Right kidney (tissue), 1 donor: Measurements from ENCODE around the gene CTNNAL1.
A peak's percentile ranks its signal among the peaks of the same experiment; 100 is the strongest.
"Not testable (repeated sequence)": the region's sequence is repeated elsewhere in the genome, so short reads cannot be mapped to it uniquely, and the experiment has no call there.

Source experiments
- DNase-seq: peaks from one replicate; pipeline ENCODE4 v3.0.0-alpha.2; 2016

Gene CTNNAL1

DNA sequence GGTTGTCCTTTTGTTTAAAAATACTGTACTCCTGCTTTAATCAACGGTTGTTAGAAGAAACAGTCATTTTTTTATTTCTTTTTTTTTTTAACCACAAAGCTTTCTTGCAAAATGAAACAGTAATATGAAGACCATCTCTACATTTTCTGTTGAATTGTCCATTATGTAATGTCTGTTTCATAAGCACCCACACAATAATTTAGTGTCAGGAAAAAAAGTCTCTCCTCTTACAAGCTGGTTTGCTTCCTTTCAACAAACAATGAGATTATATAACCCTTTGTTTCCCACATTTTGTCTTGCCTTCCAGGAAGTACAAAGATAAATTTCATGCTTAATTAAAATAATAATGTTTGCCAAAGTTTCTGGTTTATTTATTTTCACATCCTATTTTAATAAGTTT lies 16.7 kb downstream of the CTNNAL1 start:
- DNase-seq = no peak

DNA sequence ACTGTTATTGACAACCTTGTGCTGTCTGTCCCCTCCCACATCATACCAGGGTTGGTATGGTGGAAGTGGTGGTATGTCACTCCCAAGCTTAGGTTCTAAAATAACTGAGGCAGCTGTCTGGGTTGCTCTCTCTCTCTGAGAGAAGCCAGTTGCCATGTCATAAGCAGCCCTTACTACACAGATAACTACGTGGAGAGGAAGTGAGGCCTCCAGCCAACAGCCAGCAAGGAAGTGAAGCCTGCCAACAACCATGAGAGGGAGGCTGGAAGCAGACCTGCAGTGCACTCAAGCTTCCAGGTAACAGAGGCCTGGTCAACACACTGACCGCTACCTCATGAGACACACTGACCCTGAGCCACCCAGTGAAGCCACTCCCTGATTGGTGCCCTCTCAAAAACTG lies 18.6 kb downstream of the CTNNAL1 start:
- DNase-seq = no peak

DNA sequence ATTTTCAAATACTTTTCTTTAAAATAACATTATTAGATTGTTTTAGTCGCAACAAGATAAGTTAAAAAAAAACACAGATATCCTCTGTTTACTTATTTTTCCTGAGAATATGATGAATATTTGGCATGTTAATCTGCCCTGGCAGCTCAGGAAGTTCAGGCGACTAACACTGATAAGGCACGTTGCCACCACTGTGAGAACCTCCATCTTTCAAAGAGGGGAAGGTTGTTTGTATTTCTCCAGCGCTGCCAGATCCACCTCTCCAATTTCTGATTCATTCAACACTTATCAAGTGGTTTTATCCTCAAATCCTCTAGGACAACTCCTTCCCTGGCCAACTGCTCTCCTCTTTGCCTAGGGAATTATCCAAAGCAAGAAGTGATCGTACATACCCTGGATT lies 21.8 kb downstream of the CTNNAL1 start:
- DNase-seq = no peak

DNA sequence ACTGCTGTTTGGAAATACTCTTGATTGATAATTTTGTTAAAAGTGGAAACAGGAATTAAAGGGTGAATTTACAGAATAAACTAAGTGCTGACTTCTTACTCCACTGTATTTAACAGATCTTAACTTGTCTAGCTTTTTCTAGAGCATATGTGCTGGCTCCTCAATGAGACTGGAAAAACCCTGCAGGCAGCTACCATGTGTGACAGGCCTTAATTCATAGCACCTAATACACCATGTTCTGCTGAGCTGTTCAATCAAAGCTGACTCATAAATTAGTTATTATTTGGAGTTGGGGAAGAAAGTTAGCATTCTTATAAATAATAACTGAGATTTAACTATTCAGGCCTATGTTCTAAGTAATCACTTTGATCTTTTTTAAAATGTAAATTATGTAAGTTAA lies 29.4 kb downstream of the CTNNAL1 start:
- no peak for DNase-seq

DNA sequence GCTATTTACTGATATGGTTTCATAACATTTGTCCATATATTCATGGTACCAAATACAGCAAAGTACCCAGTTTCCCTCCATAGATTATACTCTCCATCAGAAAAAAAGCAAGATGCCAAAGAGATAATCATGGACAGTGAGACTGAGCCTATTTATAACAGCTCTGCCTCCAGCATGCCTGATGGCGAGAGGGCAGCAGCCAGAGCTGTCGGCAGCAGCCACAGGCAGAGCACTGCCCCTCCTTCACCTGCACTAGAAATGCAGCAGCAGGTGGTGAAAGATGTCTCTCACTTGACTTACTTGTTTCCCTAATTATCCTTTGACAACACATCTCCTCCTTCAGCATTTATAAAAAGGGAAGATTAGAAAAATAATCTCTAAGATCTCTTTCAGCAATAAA lies 32.4 kb downstream of the CTNNAL1 start:
- no peak for DNase-seq

DNA sequence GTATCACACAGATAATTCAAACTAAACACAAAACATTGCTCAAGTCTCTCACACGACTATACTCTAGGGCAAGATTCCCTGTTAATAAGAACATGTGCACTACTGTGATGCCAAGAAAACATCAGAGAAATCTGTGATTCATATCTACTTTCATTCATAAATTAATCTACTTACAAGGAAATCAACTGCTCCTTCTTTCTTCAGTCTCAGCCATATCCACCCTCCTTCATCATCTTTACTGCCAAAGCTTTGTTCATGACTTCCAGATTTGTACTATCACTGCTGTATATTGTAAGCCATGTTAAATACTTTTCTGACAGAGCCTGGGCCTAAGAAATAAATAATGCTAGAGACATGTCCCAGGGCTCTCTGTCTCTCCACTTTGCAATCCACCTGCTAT lies 35.1 kb downstream of the CTNNAL1 start:
- DNase-seq = no peak

DNA sequence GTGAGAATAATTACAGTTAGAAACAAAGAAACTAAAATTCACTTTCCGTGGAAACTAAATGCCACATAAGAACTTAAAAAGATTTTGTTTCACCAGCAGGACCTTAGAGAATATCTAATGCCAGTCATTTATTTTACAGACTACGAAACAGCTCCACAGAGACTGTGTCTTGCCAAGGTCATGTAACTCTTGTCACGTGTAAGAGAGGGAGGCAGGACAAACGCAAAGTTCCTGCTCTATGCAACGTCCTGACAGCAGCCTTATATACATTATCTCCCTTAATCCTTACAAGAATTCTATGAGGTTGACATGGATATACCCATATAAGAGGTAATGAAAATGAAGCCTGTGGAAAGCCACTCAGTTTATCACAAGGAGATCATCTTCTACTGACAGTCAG lies 39.4 kb downstream of the CTNNAL1 start:
- no peak for DNase-seq

DNA sequence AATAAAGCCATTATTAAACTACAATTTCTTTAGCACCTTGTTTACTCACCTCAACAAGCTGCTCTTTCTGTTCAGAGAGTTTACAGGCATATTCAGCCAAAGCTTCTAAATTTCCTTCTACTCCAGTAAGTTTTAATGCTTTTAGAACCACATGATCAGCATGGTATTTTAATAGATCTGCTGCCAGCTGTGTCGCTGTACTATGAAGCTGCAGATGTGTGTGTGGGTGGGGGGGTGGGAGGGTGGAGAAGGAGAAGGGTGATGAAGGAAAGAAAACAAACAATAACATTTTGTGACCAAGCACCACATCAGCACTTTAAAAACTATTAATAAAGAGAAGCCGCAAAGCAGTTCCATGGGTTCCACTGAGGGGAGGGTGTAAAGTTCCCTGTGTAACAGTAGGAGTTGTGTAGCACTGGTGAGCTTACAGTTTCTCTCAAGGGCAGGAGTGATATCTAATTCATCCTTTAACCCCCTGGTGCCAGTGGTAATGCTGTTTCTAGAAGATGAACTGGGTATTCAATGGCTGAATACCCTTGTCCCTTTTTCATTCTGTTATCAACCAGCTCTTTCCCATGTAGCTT lies 40.6 kb downstream of the CTNNAL1 start:
- no peak for DNase-seq

DNA sequence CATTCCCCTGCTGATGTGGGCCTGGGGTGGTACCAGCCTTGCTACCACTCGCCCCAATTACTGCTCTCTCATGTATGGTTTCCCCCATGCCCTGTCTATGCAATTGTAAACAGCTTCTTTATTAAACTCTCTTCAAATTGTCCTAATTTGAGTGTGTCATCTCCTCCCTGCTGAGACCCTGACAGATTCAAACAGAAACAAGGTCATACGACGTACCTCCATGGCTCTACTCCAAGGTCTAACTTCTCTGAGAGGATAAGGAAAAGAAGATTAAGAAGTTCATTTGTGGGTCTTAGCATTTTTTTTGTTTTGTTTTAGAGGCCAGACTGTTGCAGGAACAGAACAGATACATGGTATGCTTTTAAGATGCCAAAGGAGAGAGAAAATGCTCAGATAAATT lies 41.1 kb downstream of the CTNNAL1 start:
- DNase-seq = no peak

DNA sequence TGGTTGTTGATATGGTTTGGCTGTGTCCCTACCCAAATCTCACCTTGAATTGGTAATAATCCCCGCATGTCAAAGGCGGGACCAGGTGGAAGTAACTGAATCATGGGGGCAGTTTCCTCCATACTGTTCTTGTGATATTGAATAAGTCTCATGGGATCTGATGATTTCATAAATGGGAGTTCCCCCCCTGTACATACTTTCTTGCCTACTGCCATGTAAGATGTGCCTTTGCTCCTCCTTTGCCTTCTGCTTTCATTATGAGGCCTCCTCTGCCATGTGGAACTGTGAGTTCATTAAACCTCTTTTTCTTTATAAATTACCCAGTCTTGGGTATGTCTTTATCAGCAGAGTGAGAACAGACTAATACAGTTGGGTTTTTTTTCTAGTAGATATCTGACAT lies 41.9 kb downstream of the CTNNAL1 start:
- not testable (repeated sequence) for DNase-seq

DNA sequence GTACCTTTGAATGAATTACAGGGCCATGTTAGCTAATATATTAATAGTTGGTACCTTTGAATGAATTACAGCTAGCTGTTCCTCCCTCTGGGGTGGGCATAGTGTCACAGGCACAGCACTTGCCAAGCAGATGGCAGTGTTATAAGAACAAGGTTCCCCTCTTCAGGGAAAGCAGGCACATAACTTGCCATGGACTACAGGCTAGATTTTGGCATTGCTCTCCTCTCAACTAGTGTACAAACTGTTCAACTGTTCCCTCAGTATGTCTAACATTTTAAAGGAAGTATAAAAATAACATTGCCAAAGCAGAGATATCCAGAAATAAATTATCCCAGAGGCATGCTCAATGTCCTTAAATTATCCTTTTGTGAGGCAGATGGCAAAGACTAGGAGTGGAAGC lies 45.4 kb downstream of the CTNNAL1 start:
- no peak for DNase-seq

DNA sequence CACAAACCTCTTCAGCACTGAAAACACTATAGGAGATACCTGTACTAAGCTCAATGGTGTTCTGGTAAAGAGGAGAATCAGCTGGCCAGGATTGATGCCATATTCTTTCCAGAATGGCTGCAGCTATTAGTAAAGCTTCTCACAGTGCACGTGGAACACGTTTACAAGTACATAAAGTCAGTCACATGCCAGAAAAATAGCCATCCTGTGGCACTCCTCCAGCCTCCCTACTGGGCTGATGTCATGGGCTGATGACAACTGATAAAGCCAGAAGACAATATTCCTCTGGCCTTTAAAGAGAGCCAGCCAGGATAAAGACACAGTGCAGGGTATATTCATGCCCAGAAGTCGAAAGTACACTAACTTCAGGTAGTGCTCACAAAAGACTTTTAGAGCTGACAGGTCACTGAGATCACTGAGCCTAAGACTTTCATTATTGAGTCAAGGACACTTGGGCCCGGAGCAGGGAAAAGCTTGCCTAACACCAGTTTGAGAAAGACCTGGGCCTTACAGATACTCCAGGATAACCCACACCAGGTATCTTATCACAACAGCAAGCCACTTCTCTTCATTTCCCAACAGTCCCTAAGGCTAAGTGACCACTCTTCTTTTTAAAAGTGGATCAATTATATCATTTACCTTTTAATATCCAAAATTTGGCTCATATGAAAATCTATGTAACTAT lies 49.7 kb downstream of the CTNNAL1 start:
- no peak for DNase-seq

DNA sequence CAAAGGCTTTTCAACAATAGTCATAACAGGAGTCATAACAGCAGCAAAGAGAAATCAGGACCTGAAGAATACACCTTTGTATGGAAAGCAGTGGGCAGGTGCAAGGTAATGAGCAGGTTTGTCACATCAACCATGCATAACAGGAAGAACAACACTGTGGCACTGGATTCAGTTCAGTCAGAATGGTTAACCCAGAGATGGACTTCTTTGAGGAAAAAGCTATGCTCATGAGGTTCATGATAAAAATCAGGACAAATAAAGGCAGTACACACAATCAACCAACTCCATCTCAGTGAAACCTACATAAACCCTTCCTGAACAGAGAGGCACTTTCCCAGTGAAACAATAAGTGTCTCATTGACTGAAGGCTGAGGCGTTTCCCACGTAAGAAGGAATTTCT lies 52.1 kb downstream of the CTNNAL1 start:
- DNase-seq = no peak

DNA sequence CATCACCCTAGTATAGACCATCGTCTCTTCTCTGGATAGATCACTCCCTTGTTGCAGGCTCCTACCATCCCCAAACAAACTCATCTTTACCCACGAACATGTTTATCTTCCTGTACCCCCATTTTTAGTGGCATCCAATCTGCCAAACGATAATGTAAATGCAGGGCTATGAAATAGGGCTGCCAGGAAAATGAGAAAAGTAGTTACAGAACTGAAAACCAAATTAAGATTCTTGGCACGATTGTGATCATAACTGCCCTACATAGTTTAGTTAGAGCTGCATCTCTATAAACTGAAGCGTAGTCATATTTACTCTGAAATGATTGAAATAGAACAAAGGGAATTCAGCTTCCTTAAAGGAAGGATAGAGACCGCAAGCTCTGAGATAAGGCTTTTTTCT lies 53.0 kb downstream of the CTNNAL1 start:
- DNase-seq = no peak

DNA sequence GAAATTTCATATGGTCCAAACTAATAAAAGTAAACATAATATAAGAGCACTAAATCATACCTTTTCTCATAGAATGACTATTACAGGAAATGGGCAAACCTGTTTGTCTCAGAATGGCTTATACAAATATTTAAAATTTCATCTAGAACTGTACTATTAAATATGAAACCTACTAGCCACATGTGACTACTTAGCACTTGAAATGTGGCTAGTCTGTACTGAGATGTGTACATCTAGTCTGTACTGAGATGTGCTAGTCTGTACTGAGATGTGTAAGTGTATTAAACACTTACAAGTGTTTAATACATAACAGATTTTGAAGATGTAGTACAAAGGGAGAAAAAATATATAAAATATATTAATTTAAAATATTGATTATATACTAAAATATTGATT lies 56.7 kb downstream of the CTNNAL1 start:
- no peak for DNase-seq

DNA sequence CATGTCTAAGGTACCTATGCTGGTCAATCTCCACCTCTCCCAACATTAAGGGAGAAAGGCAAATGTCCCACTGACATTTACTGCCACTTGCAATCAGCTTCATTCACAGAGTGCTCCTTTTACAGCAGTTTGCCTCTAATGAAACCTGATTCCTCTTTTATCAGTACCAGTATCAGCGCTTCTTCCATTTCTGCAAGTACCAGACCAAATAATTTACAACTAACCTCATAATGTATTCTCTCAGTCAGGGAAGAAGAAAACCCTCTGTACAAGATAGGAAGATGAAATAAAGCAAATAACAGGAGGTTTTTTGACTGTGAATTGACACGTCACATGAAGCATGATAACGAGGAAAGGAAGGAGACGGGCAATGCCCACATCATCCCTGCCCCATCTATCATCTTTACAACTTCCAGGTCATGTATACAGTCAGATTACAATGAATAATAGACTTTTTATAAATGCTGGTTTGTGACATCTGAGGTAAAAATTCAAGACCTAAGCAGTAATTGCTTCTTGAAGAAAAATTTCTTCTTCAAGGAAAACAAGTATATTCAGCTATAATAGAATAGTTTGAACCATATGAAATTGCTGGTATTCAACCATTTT lies 57.2 kb downstream of the CTNNAL1 start:
- DNase-seq = no peak

DNA sequence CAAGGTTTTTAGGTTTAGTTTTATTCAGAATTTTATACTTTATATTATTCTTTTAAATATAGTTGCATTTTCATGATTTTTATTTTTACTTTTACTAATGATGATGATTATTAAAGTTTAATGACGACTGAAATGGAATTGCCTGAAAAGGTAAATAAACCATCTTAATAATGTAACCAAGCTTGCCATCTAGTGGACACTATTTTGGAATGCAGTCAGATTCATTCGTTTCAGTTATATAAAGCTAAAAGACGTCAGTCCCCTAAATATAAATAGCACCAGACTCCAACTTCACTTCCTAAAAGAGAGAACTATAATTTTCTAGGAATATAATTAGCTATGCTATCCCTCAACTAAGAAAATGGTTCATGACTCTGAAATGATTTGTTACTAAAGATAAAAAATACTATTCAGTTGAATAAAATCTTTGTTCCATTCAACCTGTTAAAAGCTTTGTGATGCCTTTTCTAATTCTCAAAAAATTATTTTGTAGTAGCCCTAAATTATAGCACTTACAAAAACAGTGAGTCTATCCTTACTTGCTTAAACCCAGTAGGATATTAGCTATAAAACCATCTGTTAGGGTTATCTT lies 59.2 kb downstream of the CTNNAL1 start:
- DNase-seq = no peak

DNA sequence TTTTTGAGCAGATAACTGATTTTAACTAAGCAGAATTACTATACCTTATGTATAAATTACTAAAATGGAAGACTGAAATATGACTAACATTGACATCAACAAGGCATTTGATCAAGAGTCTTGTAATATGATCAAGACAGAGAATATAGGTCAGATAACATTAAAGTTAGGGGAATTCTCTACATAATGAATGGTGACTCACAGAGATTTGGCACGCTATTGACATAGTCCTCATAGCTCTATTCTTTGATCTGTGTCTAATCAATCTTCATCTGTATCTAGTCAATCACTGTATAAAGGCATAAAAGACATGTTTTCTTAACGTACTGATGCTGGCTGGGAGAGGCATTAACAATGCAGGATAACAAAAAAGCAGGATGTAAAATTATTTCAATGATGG lies 61.7 kb downstream of the CTNNAL1 start:
- DNase-seq = no peak

DNA sequence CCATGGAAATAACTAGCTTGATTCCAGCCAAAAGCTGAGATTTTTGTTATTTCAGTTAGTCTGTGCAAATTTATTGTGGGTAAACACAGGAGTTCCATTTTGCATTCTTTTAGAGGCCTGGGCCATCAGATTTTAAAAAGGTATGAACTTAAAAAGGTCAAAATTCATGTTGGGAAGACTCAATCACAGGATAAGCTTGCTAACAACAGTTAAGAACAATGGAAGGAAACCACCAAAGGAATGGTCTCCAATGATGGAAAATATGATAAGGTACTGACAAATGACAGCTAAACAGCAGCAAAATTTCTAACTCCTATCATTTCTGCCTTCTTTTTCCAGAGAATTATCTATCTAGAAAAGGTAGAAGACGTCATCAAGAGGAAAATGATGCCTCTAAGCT lies 63.1 kb downstream of the CTNNAL1 start:
- DNase-seq = no peak

DNA sequence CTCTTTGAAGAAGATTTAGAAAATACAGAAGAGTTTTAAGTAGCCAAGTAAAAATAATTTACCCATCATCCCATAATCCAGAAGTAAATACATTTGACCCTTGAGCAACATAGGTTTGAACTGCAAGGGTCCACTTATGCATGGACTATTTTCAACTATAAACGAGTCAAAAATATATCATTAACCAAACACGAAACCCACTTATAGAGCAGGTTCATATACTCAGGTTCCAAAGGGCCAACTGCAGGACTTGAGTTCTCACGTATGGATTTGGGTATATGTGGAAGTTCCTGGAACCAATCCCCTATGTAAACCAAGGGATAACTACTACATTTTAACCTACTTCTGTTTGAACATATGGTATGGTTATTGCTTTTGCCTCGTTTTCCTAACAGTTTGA lies 73.3 kb downstream of the CTNNAL1 start:
- no peak for DNase-seq

DNA sequence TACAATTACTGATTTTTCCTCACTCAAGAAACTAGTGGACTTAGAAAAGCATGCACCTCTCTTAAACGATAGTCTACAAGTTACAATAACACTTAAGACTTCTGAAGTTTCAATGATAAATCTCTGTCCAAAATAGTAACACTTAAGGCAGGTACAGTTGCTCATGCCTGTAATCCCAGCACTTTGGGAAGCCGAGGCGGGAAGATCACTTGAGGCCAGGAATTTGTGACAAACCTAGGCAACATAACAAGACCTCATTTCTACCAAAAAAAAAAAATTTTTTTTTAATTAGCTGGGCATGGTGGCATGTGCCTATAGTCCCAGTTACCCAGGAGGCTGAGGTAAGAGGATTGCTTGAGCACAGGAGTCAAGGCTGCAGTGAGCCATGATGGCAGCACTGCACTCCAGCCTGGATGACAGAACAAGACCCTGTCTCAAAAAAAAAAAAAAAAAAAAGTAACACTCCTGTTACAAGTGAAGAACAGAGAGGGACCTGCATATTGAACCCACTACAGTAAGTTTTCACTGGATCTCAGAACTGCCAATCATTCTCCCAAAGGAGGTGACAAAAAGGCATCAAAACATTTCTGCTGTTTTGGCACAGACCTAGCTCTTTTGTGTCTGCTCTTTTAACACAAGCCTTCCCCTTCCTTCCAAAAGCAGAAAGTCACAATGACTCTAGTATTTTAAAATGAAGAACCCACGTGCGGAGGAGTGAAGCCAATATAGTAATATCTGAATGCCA lies 75.6 kb downstream of the CTNNAL1 start:
- DNase-seq = no peak

DNA sequence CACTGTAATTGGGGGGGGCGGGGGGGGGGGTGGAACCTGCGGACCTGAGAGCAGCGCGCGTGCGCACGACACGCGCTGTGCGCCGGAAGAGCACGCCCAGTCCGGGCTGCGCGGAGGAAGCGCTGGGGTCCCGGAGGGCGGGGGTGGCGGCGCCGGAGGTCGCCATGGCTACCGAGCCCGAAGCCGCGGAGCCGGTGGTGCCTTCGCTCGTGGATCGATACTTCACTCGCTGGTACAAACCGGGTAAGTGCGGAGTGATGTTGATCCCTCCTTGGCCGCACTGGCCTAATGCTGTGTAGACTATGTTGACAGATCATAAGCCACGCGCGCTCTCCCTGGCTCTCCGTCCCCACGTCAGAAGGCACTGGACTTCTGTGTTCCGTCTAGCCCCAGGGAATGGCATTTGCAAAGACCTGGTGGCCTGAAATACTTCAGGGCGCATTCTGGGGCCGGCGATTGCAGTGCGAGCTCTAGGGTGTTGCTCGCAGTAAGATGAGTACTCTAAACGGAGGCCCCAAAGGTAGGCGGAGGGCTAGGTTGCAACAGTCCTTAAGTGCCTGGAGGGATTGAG lies 78.9 kb downstream of the CTNNAL1 start, which contains the start of gene ABITRAM:
Gene ABITRAM, plus strand, starts transcription at position 78 of the 571 bp plus-strand sequence. Its CDS starts 87 bp downstream, at position 165.
- DNase-seq = peak; percentile 90
